ENCODE results near the gene AOC2.
"Not testable (repeated sequence)": the region's sequence is repeated elsewhere in the genome, so short reads cannot be mapped to it uniquely, and the experiment has no call there.

The AOC2 gene

GRCh38 chr17:42855048-42855596 is 10.7 kb downstream of the AOC2 start:
- DNase-seq, result no peak

GRCh38 chr17:42856093-42856492 is 11.7 kb downstream of the AOC2 start:
- not testable (repeated sequence) for DNase-seq

GRCh38 chr17:42856516-42856915 is 12.1 kb downstream of the AOC2 start:
- not testable (repeated sequence) for DNase-seq

GRCh38 chr17:42857389-42857788 is 13.0 kb downstream of the AOC2 start:
- no peak for DNase-seq

GRCh38 chr17:42865638-42866094 is 21.3 kb downstream of the AOC2 start:
- DNase-seq, result no peak

- DNase-seq, result no peak
These were observed 21.8 kb downstream of the AOC2 start for GRCh38 chr17:42866216-42866615.

- no peak for DNase-seq
These were observed 22.5 kb downstream of the AOC2 start for GRCh38 chr17:42866631-42867575.

GRCh38 chr17:42867694-42868261 is 23.4 kb downstream of the AOC2 start:
- DNase-seq, result not testable (repeated sequence)

GRCh38 chr17:42868338-42868737 is 24.0 kb downstream of the AOC2 start:
- no peak for DNase-seq

- DNase-seq, result no peak
These were observed 27.3 kb downstream of the AOC2 start for GRCh38 chr17:42871647-42872046.

GRCh38 chr17:42872251-42872965 is 28.0 kb downstream of the AOC2 start:
- DNase-seq, result no peak

- DNase-seq, result no peak
These were observed 28.9 kb downstream of the AOC2 start for GRCh38 chr17:42873315-42873714.

- not testable (repeated sequence) for DNase-seq
These were observed 29.7 kb downstream of the AOC2 start for GRCh38 chr17:42873932-42874695.

- DNase-seq, result no peak
These were observed 32.7 kb downstream of the AOC2 start for GRCh38 chr17:42877037-42877436.

- no peak for DNase-seq
These were observed 33.9 kb downstream of the AOC2 start for GRCh38 chr17:42878123-42878880.

GRCh38 chr17:42878924-42879595 is 34.7 kb downstream of the AOC2 start:
- no peak for DNase-seq

GRCh38 chr17:42879596-42879985 is 35.2 kb downstream of the AOC2 start:
- DNase-seq, result no peak

- DNase-seq, result no peak
These were observed 36.5 kb downstream of the AOC2 start for GRCh38 chr17:42880776-42881310.

GRCh38 chr17:42881706-42882105 is 37.3 kb downstream of the AOC2 start:
- not testable (repeated sequence) for DNase-seq

- DNase-seq, result no peak
These were observed 37.8 kb downstream of the AOC2 start for GRCh38 chr17:42882166-42882565.

All from activated CD4-positive, alpha-beta T cell treated with anti-CD3 and anti-CD28 coated beads, Interleukin-2, amount 50 U/mL, for 16 hours (primary cell).